Measurements from ENCODE around the gene CNIH2.
"Not testable (repeated sequence)": the region's sequence is repeated elsewhere in the genome, so short reads cannot be mapped to it uniquely, and the experiment has no call there.

CNIH2 gene

GRCh38 chr11:66277064-66277463 is 911 bp upstream of the CNIH2 start:
- DNase-seq (ENCODE audit: low spot score), result not testable (repeated sequence)

DNA sequence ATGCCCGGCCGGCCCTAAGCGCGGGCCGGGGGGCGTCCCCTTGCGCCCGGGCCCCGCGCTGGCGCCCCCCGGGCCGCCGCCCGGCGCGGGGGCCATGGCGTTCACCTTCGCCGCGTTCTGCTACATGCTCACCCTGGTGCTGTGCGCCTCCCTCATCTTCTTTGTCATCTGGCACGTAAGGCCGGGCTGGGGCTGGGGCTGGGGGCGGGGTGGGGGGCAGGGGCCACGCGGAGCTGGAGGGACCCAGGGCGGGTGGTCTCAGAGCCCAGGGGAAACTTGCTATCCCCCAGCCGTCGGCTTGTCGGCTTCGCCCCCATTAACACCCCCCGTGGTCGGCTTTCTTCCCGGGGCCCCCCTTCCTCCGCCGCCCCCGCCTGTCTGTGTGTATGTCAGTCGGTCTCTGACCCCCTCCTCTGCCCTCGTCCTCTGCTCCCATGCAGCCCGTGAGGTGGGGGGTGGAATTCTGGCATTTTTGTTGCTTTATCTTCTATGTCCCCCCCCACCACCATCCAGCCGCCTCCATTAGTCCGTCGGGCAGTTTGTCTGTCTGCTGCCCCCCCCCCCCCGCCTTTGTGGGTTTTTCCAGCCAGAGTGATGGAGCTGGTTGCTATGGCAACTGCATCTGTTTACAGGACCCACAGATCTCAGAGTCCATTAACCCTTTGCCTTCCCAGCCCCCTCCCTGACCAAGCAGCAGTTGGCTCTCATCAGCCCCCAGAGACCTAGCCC is 552 bp downstream of the CNIH2 start:
- DNase-seq (ENCODE audit: low spot score), result no peak

DNA sequence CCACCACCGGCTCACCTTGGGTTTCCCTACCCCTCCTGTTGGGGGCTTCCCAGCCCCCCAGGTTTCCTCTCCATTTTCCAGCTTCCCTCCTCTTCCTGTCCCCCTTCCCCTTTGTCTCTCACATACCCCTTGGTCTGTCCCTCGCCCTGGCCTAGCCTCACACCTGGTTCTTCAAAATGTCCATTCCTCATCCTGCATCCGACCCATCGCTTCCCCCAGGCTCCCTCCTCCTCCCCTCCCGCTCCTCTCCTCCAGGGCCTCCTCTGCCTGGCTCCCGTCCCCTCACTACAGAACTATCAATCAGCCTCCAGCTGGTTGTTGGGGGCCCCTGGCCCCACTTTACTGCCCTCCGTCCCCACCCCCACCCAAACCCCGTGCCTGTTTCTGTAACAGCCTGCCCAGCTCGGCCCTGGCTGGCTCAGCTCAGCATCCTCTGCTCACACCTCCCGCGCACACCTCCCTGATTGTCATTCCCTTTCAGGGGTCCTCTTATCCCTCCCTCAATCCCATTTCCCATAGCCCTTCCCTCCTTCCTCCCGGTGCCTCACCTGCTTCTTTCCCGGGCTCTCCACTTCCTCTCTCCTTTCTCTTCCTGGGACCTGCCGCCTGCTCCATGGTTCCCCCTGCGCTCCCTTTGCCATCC is 1.2 kb downstream of the CNIH2 start:
- DNase-seq (ENCODE audit: low spot score), result no peak

GRCh38 chr11:66280428-66280827 is 2.5 kb downstream of the CNIH2 start:
- DNase-seq (ENCODE audit: low spot score), result no peak

GRCh38 chr11:66281001-66281400 is 3.0 kb downstream of the CNIH2 start:
- DNase-seq (ENCODE audit: low spot score), result no peak

- DNase-seq (ENCODE audit: low spot score), result no peak
These were observed 3.9 kb downstream of the CNIH2 start for GRCh38 chr11:66281776-66282467.

DNA sequence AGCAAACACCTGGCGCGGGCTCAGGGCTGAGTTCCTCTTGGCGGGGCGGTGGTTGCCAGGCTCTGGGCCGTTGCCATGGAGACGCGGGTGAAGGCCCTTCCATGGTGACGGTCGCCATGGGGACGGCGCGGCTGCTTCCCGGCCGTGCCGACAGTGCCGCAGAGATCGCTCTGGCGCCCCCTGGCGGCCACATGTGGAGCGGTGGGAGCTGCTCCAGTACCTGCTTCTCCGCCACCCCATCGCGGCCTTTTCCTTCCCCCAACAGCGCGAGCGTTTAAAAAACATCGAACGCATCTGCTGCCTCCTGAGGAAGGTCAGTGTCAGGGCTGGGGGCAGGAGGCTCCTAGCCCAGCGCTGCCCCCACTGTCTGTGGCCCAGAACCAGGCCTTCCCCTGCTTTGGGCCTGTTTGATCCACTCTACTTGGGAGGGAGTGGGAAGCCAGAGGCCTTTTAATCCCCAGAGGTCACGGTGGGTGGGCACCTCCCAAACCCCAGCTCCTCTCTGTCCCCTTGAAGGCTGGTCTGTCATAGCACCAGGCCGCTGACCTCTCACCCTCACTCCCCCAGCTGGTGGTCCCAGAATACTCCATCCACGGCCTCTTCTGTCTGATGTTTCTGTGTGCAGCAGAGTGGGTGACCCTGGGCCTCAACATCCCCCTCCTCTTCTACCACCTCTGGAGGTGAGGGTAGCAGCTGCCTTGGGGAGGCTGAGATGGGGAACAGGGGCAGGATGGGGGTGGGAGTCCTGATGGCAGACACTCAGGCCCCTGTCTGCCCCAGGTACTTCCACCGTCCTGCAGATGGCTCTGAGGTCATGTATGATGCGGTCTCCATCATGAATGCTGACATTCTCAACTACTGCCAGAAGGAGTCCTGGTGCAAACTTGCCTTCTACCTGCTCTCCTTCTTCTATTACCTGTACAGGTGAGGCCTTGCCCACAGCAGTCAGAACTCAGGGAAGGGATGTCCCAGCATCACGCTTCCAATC is 4.8 kb downstream of the CNIH2 start:
- peak; percentile 85 for DNase-seq (ENCODE audit: low spot score)

GRCh38 chr11:66283461-66284105 is 5.6 kb downstream of the CNIH2 start:
- no peak for DNase-seq (ENCODE audit: low spot score)

DNA sequence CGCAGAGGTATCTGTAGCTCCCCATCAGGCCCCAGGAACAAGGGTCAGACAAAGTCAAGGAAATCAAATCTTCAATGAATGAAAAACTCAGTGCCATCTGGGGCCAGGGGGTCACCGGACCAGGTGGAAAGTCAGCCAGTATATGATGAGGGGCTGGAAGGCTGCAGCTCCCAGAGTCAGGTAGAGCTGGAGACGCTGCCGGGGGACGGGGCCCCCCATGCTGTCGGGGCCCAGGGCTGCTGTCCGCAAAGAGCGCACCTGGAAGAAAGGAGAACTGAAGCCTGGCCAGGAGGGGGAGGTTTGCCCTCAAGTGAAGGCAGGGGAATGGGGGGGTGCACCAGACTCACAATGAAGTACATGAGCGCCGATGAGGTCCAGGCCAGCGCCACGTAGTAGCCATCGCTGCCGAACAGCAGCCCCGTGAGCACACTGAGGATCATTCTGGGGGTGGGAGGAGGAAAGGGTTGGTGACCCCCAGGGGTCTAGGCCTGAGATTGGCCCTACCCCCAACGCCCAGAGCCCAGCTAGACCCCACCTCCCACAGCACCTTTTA is 6.6 kb downstream of the CNIH2 start:
- DNase-seq (ENCODE audit: low spot score), result no peak

DNA sequence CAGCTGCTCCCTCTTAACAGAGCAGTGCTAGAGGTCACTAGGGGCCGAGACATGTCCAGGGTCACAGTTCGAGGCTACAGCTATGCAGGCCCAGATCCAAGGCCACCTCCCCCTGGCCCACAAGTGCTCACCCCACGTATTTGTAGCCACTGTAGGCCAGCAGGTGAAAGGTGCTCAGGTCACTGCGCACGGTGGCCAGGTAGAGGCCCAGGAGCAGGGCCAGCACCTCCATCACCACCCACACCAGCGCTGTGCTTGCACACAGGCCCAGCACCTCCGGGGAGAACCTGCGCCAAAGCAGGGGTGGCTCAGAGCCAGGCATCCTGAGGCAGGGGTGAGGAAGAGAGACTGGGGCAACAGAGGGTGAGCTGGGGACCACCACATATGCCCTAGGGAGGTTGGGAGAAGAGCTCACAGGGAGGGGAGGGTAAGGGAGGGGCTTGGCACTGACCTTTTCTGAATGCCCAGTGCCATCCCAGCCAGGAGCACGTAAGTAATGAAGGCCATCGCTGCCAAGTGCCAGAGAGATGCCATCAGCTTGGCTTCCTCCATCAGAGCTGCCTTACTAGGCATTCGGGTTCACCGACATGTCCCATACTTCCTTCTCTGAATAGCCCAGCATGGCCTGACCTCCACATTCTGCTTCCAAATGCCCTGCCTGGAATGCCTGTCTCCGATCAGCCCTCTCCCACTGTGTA is 7.4 kb downstream of the CNIH2 start:
- DNase-seq (ENCODE audit: low spot score), result no peak

GRCh38 chr11:66286699-66287098 is 8.7 kb downstream of the CNIH2 start:
- no peak for DNase-seq (ENCODE audit: low spot score)

- no peak for DNase-seq (ENCODE audit: low spot score)
These were observed 9.4 kb downstream of the CNIH2 start for GRCh38 chr11:66287211-66287888.

GRCh38 chr11:66287889-66288670 is 10.1 kb downstream of the CNIH2 start:
- DNase-seq (ENCODE audit: low spot score), result no peak

DNA sequence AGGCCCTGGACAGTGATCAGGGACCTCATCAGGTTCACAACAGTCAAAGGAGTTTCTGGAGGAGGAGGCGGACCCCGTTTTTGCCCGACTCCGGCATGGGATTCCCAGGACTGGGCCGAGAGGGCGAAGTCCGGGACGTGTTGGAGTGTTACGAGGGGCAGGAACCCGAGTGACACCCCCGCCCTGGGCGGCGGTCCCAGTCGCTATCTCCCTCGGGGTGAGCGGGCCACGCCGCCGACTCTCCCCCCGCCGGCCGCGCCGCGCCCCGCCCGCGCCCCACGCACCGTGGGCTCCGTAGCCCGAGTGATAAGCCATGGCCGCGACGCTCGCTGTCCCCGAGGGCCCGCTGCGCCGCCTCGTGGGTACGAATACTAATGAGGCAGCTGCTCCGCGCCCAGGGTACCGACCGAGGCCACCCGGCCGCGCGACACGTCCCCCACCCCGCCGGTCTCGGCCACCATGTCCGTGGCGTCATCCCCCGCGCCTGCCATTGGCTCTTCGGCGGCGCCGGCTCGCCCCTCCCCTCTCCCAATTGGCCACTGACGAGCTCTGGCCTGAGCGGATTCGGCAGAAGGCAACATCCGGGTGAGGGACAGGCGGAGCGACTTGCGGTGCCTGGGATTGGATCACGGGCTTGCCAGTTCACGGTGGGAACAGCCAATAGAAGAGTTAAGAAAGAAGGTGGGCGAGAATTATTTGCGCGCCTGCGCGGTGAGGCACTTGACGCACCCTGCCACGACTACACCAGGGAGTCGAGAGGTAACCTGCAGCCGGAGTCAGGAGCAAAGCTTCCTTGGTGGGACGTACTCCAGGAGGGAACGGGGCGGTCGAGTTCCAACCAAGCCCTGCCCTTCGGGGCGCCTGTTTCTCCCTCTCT is 10.9 kb downstream of the CNIH2 start, which contains the start of gene YIF1A:
YIF1A (minus strand) TSS at position 473 of the 877 bp plus-strand sequence; CDS start at position 315, 158 bp downstream.
- peak; percentile 98 for DNase-seq (ENCODE audit: low spot score)

- DNase-seq (ENCODE audit: low spot score), result peak; percentile 65
These were observed 11.8 kb downstream of the CNIH2 start for GRCh38 chr11:66289548-66290329.

GRCh38 chr11:66290330-66290621 is 12.3 kb downstream of the CNIH2 start:
- no peak for DNase-seq (ENCODE audit: low spot score)

DNA sequence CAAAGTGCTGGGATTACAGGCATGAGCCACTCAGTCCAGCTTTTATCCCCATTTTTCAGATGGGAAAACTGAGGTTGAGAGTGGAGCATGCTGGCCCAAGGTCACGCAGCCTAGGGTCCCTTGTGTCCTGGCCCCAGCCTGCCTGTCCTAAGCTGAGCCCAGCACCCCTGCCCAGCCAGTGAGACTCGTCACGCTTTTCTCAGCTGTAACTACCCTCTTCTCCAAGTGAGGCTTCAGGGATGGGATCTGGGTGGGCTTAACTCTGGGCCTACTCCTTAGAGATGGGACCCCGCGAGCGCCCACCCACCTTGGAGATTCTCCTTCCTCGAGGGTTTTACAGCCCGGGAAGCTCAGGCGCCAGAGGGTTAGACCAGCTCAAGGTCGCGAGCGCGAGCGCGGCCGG is 13.3 kb downstream of the CNIH2 start:
- DNase-seq (ENCODE audit: low spot score), result no peak
